Left lobe of liver (tissue), 2 donors: ENCODE measurements around the gene IBTK. TPM values are rescaled to one million over a fixed set of nuclear protein-coding genes. Genes with fewer than 3 reads are reported as not detected.
A peak's percentile ranks its signal among the peaks of the same experiment; 100 is the strongest.
"Not testable (repeated sequence)": the region's sequence is repeated elsewhere in the genome, so short reads cannot be mapped to it uniquely, and the experiment has no call there.

Experiments used
- ATAC-seq: fragments of 200-7000 bp; cut with Tn5 transposase; one replicate; pipeline ENCODE4 v1.9.1; 2020; ENCODE audit warnings: mild to moderate bottlenecking, moderate library complexity
- DNase-seq: peaks from one replicate; pipeline ENCODE4 v3.0.0-alpha.2; 2020; ENCODE audit warnings: low spot score
- total RNA-seq: library from RNA; stranded (reverse); gene quantifications from one replicate; pipeline ENCODE4 v1.2.1, GENCODE V29; 2021
- donor health status: DM: no; HTN: no; CAD: no; lungs with moderate emphysema.
- donor health status: DM: no; HTN: yes; CAD: no.

IBTK gene
- 27.7 TPM for total RNA-seq

- ATAC-seq: peak; percentile 91
- peak; percentile 99 for DNase-seq
Observed at GRCh38 chr6:82247505-82248272, at the start of gene IBTK. TSS of gene IBTK (minus strand) at chr6:82247744. CDS start at chr6:82240486, 7,258 bp downstream.

DNA sequence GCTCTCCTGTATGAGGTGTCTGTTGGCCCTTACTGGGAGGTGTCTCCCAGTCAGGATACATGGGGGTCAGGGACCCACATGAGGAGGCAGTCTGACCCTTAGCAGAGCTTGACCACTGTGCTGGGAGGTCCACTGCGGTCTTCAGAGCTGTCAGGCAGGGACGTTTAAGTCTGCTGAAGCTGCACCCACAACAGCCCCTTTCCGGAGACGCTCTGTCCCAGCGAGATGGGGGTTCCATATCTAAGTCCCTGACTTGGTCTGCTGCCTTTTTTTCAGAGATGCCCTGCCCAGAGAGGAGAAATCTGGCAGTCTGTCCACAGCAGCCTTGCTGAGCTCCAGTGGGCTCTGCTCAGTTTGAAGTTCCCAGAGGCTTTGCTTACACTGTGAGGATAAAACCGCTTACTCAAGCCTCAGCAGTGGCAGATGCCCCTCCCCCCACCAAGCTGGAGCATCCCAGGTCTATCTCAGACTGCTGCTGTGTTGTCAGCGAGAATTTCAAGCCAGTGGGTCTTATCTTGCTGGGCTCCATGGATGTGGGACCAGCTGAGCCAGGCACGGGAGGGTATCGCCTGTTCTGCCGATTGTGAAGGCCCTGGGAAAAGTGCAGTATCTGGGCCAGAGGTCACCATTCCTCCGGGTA is 36.3 kb upstream of the IBTK start:
- no peak for ATAC-seq
- no peak for DNase-seq

DNA sequence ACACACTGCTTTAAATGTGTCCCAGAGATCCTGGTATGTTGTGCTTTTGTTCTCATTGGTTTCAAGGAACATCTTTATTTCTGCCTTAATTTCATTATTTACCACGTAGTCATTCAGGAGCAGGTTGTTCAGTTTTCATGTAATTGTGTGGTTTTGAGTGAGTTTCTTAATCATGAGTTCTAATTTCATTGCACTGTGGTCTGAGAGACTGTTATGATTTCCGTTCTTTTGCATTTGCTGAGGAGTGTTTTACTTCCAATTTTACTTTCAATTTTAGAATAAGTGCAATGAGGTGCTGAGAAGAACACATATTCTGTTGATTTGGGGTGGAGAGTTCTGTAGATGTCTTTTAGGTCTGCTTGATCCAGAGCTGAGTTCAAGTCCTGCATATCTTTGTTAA is 34.0 kb upstream of the IBTK start:
- not testable (repeated sequence) for ATAC-seq

GRCh38 chr6:82277686-82278085 is 30.1 kb upstream of the IBTK start:
- ATAC-seq (no peak), DNase-seq (no peak)

More for the DNA sequence above, 34.0 kb upstream of the IBTK start:
- not testable (repeated sequence) for DNase-seq

DNA sequence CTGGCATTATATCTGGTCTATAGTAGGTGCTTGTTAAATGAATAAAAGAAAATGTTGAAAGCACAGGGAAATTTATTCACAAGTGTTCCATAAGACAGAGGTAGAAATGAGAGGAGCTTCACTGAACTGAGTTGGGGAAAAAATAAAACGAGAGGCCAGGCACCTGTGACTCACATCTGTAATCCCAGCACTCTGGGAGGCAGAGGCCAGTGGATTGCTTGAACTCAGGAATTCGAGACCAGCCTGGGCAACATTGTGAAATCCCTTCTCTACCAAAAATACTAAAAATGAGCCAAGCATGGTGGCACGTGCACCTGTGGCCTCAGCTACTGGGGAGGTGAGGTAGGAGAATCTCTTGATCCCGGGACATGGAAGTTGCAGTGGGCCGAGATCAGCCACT is 28.1 kb upstream of the IBTK start:
- DNase-seq (no peak), ATAC-seq (no peak)

DNA sequence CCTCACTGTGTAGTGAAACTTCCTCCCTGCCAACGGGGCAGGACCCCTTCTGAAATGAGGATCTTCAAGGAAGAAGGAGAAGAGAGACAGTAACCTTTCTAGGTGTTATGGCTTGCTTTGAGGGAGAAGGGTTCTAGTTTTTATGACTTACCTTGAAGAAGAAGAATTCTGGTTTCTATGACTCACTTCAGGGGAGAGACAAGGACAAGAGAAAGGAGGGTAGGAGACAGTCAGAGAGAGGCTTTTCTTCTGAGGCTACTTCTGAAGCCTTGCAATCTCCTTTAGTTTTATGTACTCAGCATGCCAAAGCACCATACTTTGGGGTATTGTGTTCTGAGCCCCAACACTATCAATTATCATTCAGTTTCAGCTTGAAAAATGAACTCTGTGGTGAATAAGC is 25.8 kb upstream of the IBTK start:
- ATAC-seq (no peak), DNase-seq (no peak)

DNA sequence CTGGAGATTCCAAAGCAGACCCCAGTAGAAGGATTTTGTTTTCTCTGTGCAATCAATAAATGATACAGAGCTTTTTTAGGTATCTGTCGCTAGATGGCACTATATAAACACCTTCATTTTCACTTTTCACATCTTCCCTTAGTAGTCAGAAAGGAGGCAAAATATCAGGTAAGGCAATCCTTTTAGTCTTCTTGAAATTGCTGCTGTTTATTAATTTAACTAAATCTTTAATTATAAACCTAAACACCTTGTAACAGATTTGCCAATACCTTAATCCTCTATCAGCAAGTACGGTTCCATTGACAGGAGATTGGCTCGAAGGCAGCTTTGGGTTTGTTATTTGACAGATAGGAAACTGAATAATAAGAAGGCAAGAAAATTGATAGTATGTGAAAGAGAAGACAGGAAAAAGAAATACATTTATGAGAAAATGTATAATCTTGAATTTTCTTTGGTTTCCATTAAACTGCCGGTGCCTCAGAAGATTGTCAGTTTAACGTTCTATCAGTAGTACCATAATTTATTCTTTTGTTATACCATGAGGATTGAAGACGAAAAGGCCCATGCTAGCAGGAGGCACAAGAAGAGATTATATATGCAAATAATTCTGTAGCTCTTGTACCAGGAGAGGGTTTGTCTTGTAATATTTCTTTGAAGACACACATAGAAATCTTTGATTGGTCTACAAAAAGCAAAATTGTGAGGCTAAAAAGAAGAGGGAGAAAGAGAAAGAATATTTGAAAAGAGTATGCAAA is 23.5 kb upstream of the IBTK start:
- ATAC-seq (peak; percentile 76), DNase-seq (no peak)

GRCh38 chr6:82268301-82268846 is 20.8 kb upstream of the IBTK start:
- ATAC-seq: no peak

GRCh38 chr6:82264824-82265223 is 17.3 kb upstream of the IBTK start:
- ATAC-seq: no peak

More at GRCh38 chr6:82268301-82268846, 20.8 kb upstream of the IBTK start:
- DNase-seq: no peak

GRCh38 chr6:82264321-82264720 is 16.8 kb upstream of the IBTK start:
- DNase-seq (no peak), ATAC-seq (no peak)

More at GRCh38 chr6:82264824-82265223, 17.3 kb upstream of the IBTK start:
- no peak for DNase-seq

DNA sequence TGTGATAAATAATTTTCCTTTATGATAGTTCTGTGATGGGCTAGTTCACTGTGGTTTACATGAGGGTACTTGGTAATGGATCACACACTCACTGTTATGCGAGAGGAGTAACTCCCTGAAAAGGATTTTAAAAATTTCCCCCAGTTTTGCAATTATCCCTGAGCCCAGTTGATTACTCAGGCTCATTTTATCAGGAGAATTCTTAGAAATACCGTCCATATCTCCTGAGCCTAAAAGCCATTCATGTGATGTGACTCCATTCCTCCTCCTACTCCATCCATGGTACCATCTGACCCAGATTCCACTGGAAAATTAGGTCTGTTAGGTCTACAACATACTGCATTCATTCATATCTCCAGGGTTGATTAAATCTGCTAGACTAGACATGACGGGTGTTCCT is 16.4 kb upstream of the IBTK start:
- no peak for ATAC-seq
- DNase-seq: no peak

DNA sequence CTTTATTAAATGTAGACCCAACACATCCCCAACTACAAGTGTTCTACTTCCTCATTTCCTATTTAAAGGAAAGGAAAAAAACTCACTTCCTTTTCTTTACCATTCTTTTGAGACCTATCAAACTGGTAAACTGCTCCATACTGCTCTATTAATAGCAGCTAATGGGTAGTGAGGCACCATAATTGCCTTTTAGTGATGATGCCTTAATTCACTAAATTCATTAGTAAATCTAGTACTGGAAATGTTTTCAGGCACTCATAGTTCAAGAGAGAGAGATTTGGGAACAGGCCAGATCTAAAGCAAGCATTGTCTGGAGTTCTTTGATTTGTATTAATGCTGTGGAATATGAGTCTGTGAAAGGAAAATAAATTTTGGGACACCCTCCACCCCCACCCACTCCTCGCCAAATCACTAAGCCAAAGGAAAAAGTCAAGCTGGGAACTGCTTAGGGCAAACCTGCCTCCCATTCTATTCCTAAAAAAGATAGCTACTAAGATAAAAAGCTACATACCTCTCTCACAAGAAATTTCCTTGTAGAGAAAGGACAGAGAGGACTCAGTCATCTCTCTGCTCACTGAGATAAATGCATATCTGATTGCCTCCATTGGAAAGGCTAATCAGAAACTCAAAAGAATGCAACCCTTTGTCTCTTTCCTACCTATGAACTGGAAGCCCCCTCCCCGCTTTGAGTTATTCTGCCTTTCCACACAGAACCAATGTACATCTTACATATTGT is 13.6 kb upstream of the IBTK start:
- ATAC-seq: no peak
- DNase-seq: no peak

GRCh38 chr6:82259389-82259788 is 11.8 kb upstream of the IBTK start:
- ATAC-seq (no peak), DNase-seq (no peak)

DNA sequence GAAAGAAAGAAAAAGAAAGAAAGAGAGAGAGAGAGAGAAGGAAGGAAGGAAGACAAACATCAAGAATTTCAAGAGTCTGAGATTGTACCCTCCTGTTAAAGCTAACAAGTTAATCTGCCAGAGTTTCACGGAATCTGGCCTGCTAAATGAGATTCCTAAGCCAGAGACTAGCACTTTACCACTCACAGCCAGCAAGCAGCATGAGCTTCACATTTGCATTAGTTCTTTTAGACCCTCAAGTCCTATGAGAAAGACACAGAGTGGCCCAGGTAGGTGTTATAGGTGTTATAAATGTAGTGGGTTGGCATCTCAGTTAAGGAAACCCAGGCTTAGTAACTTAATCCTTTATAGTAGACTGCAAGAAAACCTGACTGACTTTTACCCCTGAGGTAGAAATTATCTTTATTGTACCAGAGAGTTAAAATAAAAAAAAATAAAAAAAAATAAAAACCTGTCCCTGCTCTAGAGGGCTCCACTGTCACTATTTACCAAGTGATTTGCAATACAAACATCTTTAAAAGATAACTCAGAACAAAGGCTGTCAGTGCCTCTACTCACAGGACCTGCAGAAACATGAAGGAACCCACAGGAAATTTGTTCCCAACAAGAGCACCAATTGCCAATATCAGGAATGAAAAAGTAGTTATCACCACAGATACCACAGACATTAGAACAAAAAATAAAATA is 9.7 kb upstream of the IBTK start:
- no peak for DNase-seq

DNA sequence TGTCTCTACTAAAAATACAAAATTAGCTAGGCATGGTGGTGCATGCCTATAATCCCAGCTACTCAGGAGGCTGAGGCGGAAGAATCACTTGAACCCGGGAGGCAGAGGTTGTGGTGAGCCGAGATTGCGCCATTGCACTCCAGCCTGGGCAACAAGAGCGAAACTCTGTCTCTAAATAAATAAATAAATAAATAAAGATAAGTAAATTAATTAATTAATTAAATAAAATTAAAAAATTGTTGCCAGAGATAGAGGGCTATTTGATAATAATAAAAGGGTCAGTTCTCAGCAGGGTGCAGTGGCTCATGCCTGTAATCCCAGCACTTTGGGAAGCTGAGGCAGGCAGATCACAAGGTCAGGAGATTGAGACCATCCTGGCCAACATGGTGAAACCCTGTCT is 7.2 kb upstream of the IBTK start:
- not testable (repeated sequence) for ATAC-seq, DNase-seq

More for the DNA sequence above, 9.7 kb upstream of the IBTK start:
- no peak for ATAC-seq

DNA sequence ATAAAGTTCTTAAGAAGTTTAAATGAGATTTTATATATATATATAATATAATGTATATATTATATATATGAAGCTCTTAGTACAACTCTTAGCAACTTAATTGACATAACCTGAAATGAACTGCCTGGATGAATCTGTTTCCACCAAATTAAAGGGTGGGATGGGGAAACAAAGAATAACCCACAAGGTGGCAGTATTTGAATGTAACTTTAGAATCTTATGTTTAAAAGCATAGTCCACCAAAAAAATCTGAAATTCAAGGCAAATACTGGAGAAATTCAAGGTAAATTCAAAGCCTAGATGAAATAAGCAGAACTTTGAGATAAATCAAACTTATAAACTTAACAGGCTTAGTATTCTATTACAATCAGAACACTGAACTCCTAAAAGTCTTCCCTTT is 4.4 kb upstream of the IBTK start:
- DNase-seq: no peak
- ATAC-seq: no peak

DNA sequence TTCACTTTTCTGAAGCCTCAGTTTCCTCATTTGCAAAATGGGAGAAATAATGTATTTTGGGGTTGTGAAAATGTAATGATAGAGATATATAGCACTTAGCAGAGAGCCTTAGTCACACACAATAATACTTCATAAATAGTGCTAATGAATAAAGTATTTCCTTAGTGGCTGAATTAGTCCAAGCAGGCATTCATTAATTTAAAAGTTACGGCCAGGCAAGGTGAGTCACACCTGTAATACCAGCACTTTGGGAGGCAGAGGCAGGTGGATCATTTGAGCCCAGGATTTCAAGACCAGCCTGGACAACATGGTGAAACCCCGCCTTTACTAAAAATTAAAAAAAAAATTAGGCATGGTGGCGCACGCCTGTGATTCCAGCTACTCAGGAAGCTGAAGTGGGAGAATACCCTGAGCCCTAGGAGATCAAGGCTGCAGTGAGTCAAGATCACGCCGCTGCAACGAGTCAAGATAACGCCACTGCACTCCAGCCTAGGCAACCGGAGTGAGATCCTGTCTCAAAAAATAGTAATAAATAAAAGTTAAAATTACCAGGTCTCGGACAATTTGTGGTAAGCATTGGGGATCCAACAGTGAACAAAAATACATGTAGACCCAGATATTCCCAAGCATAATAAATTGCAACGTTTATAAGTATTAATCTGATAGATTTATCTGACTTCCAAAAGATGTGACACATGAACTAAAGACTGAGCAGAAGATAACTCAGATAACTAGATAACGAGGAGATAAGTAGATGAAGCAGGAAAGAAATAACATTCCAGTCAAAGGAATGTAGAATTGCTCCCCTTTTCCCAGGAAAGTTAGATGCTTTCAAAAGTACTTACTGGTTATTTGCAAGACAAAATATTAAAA is 2.1 kb upstream of the IBTK start:
- no peak for DNase-seq
- ATAC-seq: no peak

GRCh38 chr6:82248273-82248735 is 760 bp upstream of the IBTK start:
- ATAC-seq: no peak
- DNase-seq: no peak
